Adipose tissue (tissue), 3 donors: Measurements from ENCODE around the gene UGT1A8. TPM values are rescaled to one million over a fixed set of nuclear protein-coding genes. Genes with fewer than 3 reads are reported as not detected.
"Not testable (repeated sequence)": the region's sequence is repeated elsewhere in the genome, so short reads cannot be mapped to it uniquely, and the experiment has no call there.

Experiments used
- H3K27ac ChIP-seq: one replicate; pipeline ENCODE4 v1.5.1; 2013; ENCODE audit warnings: low read depth, low read length
- WGBS, 3 donors: extraction: QIAGEN DNeasy Blood & Tissue Kit; methylation state at CpG; one replicate each; pipeline ENCODE4 v1.1.7; 2013; 5-methylcytosine and 5-hydroxymethylcytosine counted together
- polyA plus RNA-seq, 3 donors: library from polyadenylated mRNA; stranded (reverse); fragments of 200-250 nt; gene quantifications; one replicate each; pipeline ENCODE4 v1.2.3, GENCODE V29; 2013
- donor health status: healthy with polysubstance abuse.
- donor health status: Bipolar disorder and iron deficiency.
- donor health status: healthy.

UGT1A8 gene
- polyA plus RNA-seq, 3 donors, result not detected

GRCh38 chr2:233674995-233675394 is 57.6 kb downstream of the UGT1A8 start:
- 16 to 51% (median 49%) methylated on average over 4 of the region's 4 CpGs for WGBS, 3 donors
- no peak overlapping the region for H3K27ac ChIP-seq

- WGBS, 3 donors, result 82 to 88% (median 87%) methylated on average over 2 of the region's 2 CpGs
Observed at GRCh38 chr2:233676046-233676445, 58.6 kb downstream of the UGT1A8 start.

GRCh38 chr2:233679196-233679595 is 61.8 kb downstream of the UGT1A8 start:
- WGBS, 3 donors, result 50 to 80% (median 74%) methylated on average over 4 of the region's 4 CpGs
- no peak overlapping the region for H3K27ac ChIP-seq

More at GRCh38 chr2:233676046-233676445, 58.6 kb downstream of the UGT1A8 start:
- no peak overlapping the region for H3K27ac ChIP-seq

GRCh38 chr2:233680361-233681045 is 63.1 kb downstream of the UGT1A8 start:
- WGBS, 3 donors, result 69 to 89% (median 84%) methylated on average over 4 of the region's 4 CpGs
- no peak overlapping the region for H3K27ac ChIP-seq

GRCh38 chr2:233681521-233682099 is 64.2 kb downstream of the UGT1A8 start, which contains the start of gene UGT1A7:
Gene UGT1A7, plus strand, starts transcription at chr2:233681901. Its CDS starts 37 bp downstream, at chr2:233681938.
- no peak within 1 kb of the TSS for H3K27ac ChIP-seq
- 56 to 73% (median 70%) methylated on average over 5 of the region's 5 CpGs for WGBS, 3 donors

GRCh38 chr2:233684640-233685039 is 67.2 kb downstream of the UGT1A8 start:
- WGBS, 3 donors, result 53 to 80% (median 76%) methylated on average over 1 of the region's 1 CpG
- no peak overlapping the region for H3K27ac ChIP-seq

- WGBS, 3 donors, result 72 to 77% (median 76%) methylated on average over 5 of the region's 5 CpGs
- no peak overlapping the region for H3K27ac ChIP-seq
Observed at GRCh38 chr2:233686928-233687327, 69.5 kb downstream of the UGT1A8 start.

GRCh38 chr2:233688341-233688740 is 70.9 kb downstream of the UGT1A8 start:
- H3K27ac ChIP-seq, result no peak overlapping the region
- 71 to 88% (median 87%) methylated on average over 5 of the region's 5 CpGs for WGBS, 3 donors

- H3K27ac ChIP-seq, result no peak overlapping the region
Observed at GRCh38 chr2:233689031-233689430, 71.6 kb downstream of the UGT1A8 start.

- H3K27ac ChIP-seq, result no peak overlapping the region
- 2 to 6% (median 5%) methylated on average over 3 of the region's 3 CpGs for WGBS, 3 donors
Observed at GRCh38 chr2:233689501-233689900, 72.1 kb downstream of the UGT1A8 start.

GRCh38 chr2:233690444-233690843 is 73.0 kb downstream of the UGT1A8 start:
- H3K27ac ChIP-seq, result no peak overlapping the region
- 67 to 76% (median 69%) methylated on average over 4 of the region's 4 CpGs for WGBS, 3 donors

- no peak overlapping the region for H3K27ac ChIP-seq
- 80 to 87% (median 84%) methylated on average over 11 of the region's 11 CpGs for WGBS, 3 donors
Observed at GRCh38 chr2:233691443-233692433, 74.3 kb downstream of the UGT1A8 start.

GRCh38 chr2:233692648-233693047 is 75.2 kb downstream of the UGT1A8 start, which contains the start of gene UGT1A6:
Gene UGT1A6, plus strand, starts transcription at chr2:233692890. Its CDS starts 115 bp downstream, at chr2:233693005.
- 51 to 90% (median 86%) methylated on average over 4 of the region's 4 CpGs for WGBS, 3 donors
- no peak within 1 kb of the TSS for H3K27ac ChIP-seq

- no peak overlapping the region for H3K27ac ChIP-seq
- WGBS, 3 donors, result 60 to 84% (median 75%) methylated on average over 6 of the region's 6 CpGs
Observed at GRCh38 chr2:233693963-233694362, 76.5 kb downstream of the UGT1A8 start.

GRCh38 chr2:233698740-233699139 is 81.3 kb downstream of the UGT1A8 start:
- no peak overlapping the region for H3K27ac ChIP-seq
- WGBS, 3 donors, result 75 to 91% (median 77%) methylated on average over 4 of the region's 4 CpGs

GRCh38 chr2:233699424-233700027 is 82.1 kb downstream of the UGT1A8 start:
- no peak overlapping the region for H3K27ac ChIP-seq
- 79 to 91% (median 87%) methylated on average over 8 of the region's 8 CpGs for WGBS, 3 donors

- no peak overlapping the region for H3K27ac ChIP-seq
- WGBS, 3 donors, result 6 to 27% (median 17%) methylated on average over 1 of the region's 1 CpG
Observed at GRCh38 chr2:233700028-233700635, 82.7 kb downstream of the UGT1A8 start.

- not testable (repeated sequence) for H3K27ac ChIP-seq
- 86 to 92% (median 90%) methylated on average over 5 of the region's 5 CpGs for WGBS, 3 donors
Observed at GRCh38 chr2:233700842-233701241, 83.4 kb downstream of the UGT1A8 start.
